Measurements from ENCODE around the gene KRTAP4-2. TPM values are rescaled to one million over a fixed set of nuclear protein-coding genes. Genes with fewer than 3 reads are reported as not detected.
"Not testable (repeated sequence)": the region's sequence is repeated elsewhere in the genome, so short reads cannot be mapped to it uniquely, and the experiment has no call there.

KRTAP4-2 gene
- total and polyA plus RNA-seq, 2 experiments from 2014 or later: not detected

DNA sequence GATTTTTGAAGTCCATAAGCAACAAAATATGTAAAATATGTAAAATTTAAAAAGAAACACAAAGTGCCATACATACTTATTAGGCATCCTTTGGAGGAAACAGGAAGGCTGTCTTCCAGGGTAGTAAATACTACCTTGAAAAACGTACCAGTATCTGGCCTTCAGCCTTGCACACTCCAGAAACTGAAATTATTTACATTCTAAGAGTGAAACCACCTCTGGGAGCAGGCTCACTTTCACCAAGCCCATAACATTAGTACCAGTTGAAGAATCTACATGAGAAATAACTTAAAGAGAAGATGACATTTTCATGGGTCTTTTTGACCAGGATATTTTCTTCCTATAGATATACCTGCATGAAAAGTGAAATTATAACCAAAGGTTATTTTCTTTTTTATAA, 18.0 kb upstream of the KRTAP4-2 start:
- Histone ChIP-seq H3K4me2 (no peak overlapping the region), H2AFZ (no peak overlapping the region)
- 63% methylated on average over 1 of the region's 1 CpG for WGBS (ENCODE audit: low lambda C conversion rate, missing lambda C conversion rate)

DNA sequence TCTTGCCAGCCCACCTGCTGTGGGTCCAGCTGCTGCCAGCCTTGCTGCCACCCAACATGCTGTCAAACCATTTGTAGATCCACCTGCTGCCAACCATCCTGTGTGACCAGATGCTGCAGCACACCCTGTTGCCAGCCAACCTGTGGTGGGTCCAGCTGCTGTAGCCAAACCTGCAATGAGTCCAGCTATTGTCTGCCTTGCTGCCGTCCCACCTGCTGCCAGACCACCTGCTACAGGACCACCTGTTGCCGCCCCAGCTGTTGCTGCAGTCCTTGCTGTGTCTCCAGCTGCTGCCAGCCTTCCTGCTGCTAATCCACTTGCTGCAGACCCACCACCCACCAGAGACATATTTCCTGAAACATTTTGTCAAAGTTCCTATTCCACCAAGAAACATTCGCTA, 12.3 kb upstream of the KRTAP4-2 start:
- no peak overlapping the region for H3K27ac ChIP-seq
- no peaks in the 10 kb centered on the region for H3K36me3 ChIP-seq (replicated peaks; ENCODE audit: insufficient read depth, low read depth)
- DNase-seq (ENCODE audit: low spot score): no peak
- H3K9me2 ChIP-seq (replicated peaks; ENCODE audit: insufficient read depth): no peaks in the 10 kb centered on the region
- TF ChIP-seq, protein P1, sequence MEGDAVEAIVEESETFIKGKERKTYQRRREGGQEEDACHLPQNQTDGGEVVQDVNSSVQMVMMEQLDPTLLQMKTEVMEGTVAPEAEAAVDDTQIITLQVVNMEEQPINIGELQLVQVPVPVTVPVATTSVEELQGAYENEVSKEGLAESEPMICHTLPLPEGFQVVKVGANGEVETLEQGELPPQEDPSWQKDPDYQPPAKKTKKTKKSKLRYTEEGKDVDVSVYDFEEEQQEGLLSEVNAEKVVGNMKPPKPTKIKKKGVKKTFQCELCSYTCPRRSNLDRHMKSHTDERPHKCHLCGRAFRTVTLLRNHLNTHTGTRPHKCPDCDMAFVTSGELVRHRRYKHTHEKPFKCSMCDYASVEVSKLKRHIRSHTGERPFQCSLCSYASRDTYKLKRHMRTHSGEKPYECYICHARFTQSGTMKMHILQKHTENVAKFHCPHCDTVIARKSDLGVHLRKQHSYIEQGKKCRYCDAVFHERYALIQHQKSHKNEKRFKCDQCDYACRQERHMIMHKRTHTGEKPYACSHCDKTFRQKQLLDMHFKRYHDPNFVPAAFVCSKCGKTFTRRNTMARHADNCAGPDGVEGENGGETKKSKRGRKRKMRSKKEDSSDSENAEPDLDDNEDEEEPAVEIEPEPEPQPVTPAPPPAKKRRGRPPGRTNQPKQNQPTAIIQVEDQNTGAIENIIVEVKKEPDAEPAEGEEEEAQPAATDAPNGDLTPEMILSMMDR (IDR thresholded peaks at IDR 0.05; ENCODE audit: poor library complexity): no peak
- no peak for TF ChIP-seq EZH2phosphoT487 (IDR thresholded peaks at IDR 0.05; ENCODE audit: low read depth, severe bottlenecking, unreplicated experiment)
- TF ChIP-seq EZH2 (IDR thresholded peaks at IDR 0.05; ENCODE audit: borderline replicate concordance): no peak
- no peak overlapping the region for H3K4me3 ChIP-seq
- no peaks in the 10 kb centered on the region for H3K4me1 ChIP-seq (ENCODE audit: insufficient read depth)
- 90% methylated on average over 3 of the region's 3 CpGs for WGBS (ENCODE audit: low lambda C conversion rate, missing lambda C conversion rate)
- H3K4me2 ChIP-seq: no peak overlapping the region
- no peaks in the 10 kb centered on the region for H4K20me1 ChIP-seq (ENCODE audit: insufficient read depth, poor library complexity, severe bottlenecking)
- H2AFZ ChIP-seq: no peak overlapping the region
- no peaks in the 10 kb centered on the region for H3K79me2 ChIP-seq
- no peaks in the 10 kb centered on the region for H3K9me3 ChIP-seq (ENCODE audit: low read depth)
- H3K27me3 ChIP-seq: peaks cover 15% of the 10 kb centered on the region

More for the DNA sequence above, 18.0 kb upstream of the KRTAP4-2 start:
- H3K9me3 ChIP-seq (ENCODE audit: low read depth): no peaks in the 10 kb centered on the region
- no peak for DNase-seq (ENCODE audit: low spot score)
- no peak overlapping the region for H3K4me3 ChIP-seq
- H3K4me1 ChIP-seq (ENCODE audit: insufficient read depth): no peaks in the 10 kb centered on the region
- TF ChIP-seq, protein P1 (IDR thresholded peaks at IDR 0.05; ENCODE audit: poor library complexity): no peak
- TF ChIP-seq EZH2 (IDR thresholded peaks at IDR 0.05; ENCODE audit: borderline replicate concordance) (no peak), EZH2phosphoT487 (IDR thresholded peaks at IDR 0.05; ENCODE audit: low read depth, severe bottlenecking, unreplicated experiment) (no peak)
- no peaks in the 10 kb centered on the region for H3K27me3 ChIP-seq
- H3K27ac ChIP-seq: no peak overlapping the region
- H4K20me1 ChIP-seq (ENCODE audit: insufficient read depth, poor library complexity, severe bottlenecking): no peaks in the 10 kb centered on the region
- H3K9me2 ChIP-seq (replicated peaks; ENCODE audit: insufficient read depth): no peaks in the 10 kb centered on the region
- H3K79me2 ChIP-seq: no peaks in the 10 kb centered on the region
- no peaks in the 10 kb centered on the region for H3K36me3 ChIP-seq (replicated peaks; ENCODE audit: insufficient read depth, low read depth)

DNA sequence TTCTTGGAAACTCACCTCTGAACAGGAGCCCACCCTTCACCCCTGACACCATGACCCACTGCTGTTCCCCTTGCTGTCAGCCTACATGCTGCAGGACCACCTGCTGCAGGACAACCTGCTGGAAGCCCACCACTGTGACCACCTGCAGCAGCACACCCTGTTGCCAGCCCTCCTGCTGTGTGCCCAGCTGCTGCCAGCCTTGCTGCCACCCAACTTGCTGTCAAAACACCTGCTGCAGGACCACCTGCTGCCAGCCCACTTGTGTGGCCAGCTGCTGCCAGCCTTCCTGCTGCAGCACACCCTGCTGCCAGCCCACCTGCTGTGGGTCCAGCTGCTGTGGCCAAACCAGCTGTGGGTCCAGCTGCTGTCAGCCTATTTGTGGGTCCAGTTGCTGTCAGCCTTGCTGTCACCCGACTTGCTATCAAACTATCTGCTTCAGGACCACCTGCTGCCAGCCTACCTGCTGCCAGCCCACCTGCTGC, 11.9 kb upstream of the KRTAP4-2 start, which contains the start of gene KRTAP9-1:
Gene KRTAP9-1 (plus strand): TSS at position 51 of the 482 bp plus-strand sequence. CDS start 0 bp downstream, at position 51.
- H3K4me3 ChIP-seq; H3K9me2 ChIP-seq (replicated peaks; ENCODE audit: insufficient read depth); H3K4me1 ChIP-seq (ENCODE audit: insufficient read depth); H3K27ac ChIP-seq; DNase-seq (ENCODE audit: low spot score); H3K79me2 ChIP-seq; H3K9me3 ChIP-seq (ENCODE audit: low read depth); H3K36me3 ChIP-seq (replicated peaks; ENCODE audit: insufficient read depth, low read depth); H4K20me1 ChIP-seq (ENCODE audit: insufficient read depth, poor library complexity, severe bottlenecking); H3K4me2 ChIP-seq; H2AFZ ChIP-seq: not testable (repeated sequence)
- peaks cover 15% of the 10 kb centered on the region for H3K27me3 ChIP-seq
- WGBS (ENCODE audit: low lambda C conversion rate, missing lambda C conversion rate): 69% methylated on average over 1 of the region's 1 CpG

DNA sequence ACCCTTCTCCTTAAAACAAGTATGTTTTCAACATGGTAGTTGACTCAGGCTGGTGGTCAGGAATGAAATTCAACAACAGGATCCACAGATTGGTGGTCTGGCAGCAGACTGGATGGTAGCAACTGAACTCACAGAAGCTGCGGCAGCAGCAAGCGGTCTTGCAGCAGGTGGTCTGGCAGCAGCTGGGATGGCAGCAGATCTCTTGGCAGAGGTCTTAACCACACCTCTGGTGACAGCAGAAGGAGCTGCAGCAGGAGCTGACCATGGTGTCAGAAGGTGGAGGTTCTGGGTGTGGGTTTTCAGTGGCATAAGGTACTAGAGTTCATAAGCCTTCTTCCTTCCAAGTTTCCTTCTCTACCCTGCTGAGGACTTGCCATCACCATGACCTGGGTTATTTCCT, 8.9 kb upstream of the KRTAP4-2 start:
- peaks cover 3% of the 10 kb centered on the region for H3K4me1 ChIP-seq (ENCODE audit: insufficient read depth)
- H3K4me3 ChIP-seq: no peak overlapping the region
- H2AFZ ChIP-seq: no peak overlapping the region
- no peaks in the 10 kb centered on the region for H3K9me3 ChIP-seq (ENCODE audit: low read depth)
- no peak overlapping the region for H3K27ac ChIP-seq
- no peaks in the 10 kb centered on the region for H3K36me3 ChIP-seq (replicated peaks; ENCODE audit: insufficient read depth, low read depth)
- 93% methylated on average over 2 of the region's 2 CpGs for WGBS (ENCODE audit: low lambda C conversion rate, missing lambda C conversion rate)
- H3K9me2 ChIP-seq (replicated peaks; ENCODE audit: insufficient read depth): no peaks in the 10 kb centered on the region
- H4K20me1 ChIP-seq (ENCODE audit: insufficient read depth, poor library complexity, severe bottlenecking): no peaks in the 10 kb centered on the region
- no peak for DNase-seq (ENCODE audit: low spot score)
- H3K79me2 ChIP-seq: no peaks in the 10 kb centered on the region
- H3K27me3 ChIP-seq: peaks cover 20% of the 10 kb centered on the region
- no peak for TF ChIP-seq EZH2phosphoT487 (IDR thresholded peaks at IDR 0.05; ENCODE audit: low read depth, severe bottlenecking, unreplicated experiment)
- TF ChIP-seq EZH2 (IDR thresholded peaks at IDR 0.05; ENCODE audit: borderline replicate concordance): no peak
- TF ChIP-seq, protein P1 (IDR thresholded peaks at IDR 0.05; ENCODE audit: poor library complexity): no peak
- H3K4me2 ChIP-seq: no peak overlapping the region
